OCI-M2 (cell line): ENCODE measurements around the gene FOXO3.

Experiments
- DNase-seq: peaks from one replicate; lab custom pipeline; 2025; ENCODE audit not compliant: unreplicated experiment; lab: John Stamatoyannopoulos, UW

The FOXO3 gene

DNA sequence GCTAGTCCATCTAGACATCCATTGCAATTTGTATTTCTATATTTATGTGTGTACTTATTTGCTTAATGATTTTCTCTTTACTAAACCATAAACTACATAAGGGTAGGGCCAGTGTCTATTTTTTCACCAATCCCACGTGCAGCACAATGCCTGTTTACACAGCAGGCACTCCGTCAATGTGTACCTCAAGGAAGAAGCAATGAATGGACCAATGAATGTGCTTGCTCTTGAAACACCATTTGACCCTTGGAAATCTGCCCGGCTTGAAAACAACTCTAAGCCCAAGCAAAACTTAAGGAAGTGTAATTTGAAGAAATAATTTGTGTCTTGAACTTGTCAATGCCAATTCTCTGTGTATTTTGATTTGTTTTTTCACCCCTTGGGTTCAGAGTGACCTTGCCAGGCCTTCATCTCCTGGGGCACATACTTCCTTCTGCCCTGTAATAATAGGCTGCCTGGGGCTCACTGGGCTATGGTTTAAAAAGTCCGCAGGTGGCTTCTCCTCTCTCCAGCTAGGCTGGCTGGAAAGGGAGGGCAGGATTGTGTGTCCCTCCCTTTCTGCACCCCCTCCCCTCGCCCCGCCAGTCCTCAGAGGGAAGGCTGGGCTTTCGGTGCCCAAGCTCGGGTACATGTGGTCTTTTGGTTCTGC lies 146.7 kb downstream of the FOXO3 start:
- no peak for DNase-seq

GRCh38 chr6:108710030-108710429 lies 149.3 kb downstream of the FOXO3 start:
- no peak for DNase-seq

- DNase-seq: no peak
These were observed 149.8 kb downstream of the FOXO3 start for GRCh38 chr6:108710551-108710950.

DNA sequence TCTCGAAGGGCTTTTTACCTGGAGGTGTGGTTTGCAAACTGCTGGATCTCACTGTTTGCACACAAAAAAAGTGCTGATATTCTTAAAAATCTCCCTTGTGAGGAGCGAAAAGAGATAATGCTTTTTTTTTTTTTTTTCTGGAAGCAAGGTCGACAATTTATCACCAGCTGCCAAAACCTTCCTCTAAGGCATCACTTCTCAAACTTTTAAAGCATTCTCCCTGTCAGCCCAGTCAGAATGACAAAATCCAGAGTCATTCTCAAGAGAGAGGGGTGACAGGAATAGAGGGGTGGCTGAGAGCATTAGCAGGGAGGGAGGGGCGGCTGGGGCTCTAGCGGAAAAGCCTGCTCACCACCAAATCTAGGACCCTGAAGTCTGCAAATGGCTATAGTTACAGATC lies 150.4 kb downstream of the FOXO3 start:
- no peak for DNase-seq

GRCh38 chr6:108711826-108712225 lies 151.1 kb downstream of the FOXO3 start:
- no peak for DNase-seq

- DNase-seq: no peak
These were observed 152.2 kb downstream of the FOXO3 start for GRCh38 chr6:108712946-108713345.

DNA sequence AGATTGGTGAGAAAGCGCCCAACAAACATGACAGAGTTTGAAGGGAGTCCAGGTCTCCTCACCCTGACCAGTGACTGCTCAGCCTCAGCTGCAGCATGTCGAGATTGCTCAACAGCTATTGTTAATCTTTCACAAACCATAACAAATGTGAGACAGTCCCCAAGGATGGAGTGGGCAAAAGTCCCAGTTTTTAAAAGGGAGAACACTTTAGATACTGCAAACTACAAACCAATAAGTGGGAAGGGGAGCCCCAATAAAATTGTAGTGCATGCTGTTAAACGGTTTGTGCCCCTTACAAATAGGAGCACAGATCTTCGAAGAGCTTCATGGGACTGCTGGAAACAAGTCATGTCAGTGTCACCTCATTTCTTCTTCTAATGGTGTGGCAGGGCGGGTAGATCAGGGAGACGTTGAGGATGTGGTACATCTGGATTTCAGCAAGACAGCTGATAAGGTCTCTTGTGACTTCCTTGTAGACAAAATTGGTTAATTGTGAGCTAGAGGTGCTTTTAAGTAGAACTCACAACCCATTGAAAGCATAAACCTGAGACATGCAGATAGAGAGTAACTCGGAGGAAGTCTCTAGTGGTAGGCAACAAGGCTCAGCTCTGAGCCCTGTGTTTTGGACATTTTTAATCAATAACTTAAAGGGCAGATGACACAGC lies 153.5 kb downstream of the FOXO3 start:
- no peak for DNase-seq

GRCh38 chr6:108714766-108715414 lies 154.2 kb downstream of the FOXO3 start:
- DNase-seq: no peak

GRCh38 chr6:108715832-108716231 lies 155.1 kb downstream of the FOXO3 start:
- no peak for DNase-seq

- no peak for DNase-seq
These were observed 156.4 kb downstream of the FOXO3 start for GRCh38 chr6:108716801-108717791.

DNA sequence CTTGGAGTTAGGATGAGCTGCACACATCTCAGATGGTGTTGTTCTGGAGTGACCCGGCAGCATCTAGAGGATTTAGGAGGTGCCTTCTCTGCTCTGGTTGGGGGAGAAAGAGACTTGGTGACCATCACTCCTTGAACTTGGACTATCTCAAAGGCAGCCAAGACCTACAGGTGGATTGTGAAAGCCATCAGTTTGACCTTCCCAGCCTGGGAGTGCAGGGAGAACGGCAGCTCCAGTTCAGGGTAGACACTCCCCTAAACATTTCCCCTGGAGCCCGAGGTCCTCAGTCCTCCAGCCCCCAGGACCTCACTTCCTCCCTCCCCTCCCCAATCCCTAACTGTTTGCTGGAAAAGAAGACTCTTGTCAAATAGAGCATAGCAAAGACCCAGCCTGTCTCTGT lies 158.8 kb downstream of the FOXO3 start:
- DNase-seq: no peak

GRCh38 chr6:108720827-108721226 lies 160.1 kb downstream of the FOXO3 start:
- DNase-seq: no peak

GRCh38 chr6:108721286-108721685 lies 160.6 kb downstream of the FOXO3 start:
- no peak for DNase-seq

GRCh38 chr6:108723594-108723993 lies 162.9 kb downstream of the FOXO3 start:
- DNase-seq: no peak

DNA sequence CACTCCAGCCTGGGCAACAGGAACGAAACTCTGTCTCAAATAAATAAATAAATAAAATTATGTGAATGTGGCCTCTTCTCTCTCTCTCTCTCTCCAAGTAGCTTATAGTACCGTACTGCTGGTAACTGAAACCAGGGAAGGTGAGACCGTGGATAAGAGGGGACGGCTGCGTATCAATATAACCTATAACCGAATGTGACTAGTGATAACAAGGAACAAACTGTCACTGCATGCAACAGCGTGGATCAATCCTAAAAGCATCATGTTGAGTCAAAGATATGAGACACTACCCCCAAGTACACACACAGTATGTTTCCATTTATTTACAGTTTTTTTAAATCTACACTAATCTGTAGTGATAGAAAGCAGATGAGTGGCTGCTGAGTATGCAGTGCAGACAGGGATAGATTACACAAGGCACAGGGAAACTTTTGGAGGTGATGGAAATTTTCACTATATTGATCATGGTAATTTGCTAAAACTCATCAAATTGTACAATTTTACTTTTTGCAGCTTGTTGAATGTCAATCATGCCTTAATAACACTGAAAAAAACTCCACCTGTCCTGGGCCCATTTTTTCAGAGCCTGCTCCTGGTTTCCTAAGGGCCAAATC lies 166.1 kb downstream of the FOXO3 start:
- no peak for DNase-seq

GRCh38 chr6:108727966-108728730 lies 167.4 kb downstream of the FOXO3 start:
- DNase-seq: no peak

DNA sequence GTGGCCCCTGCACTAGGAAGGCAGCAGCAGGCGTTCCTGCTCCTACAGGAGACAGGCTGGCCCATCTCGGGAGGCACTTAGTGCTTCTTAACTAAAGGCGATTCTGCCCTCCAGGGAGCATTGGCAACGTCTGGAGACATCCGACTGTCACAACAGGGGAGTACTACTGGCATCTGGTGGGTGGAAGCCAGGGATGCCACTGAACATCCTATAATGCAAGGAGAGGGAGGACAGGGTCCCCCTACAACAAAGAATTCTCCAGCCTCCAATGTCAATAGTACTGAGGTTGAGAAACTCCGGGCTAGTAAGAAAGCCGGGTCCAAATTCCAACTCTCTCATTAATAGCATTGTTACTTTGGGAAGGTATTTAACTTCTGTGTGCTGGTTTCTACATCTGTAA lies 168.1 kb downstream of the FOXO3 start:
- DNase-seq: no peak

GRCh38 chr6:108730635-108731515 lies 170.2 kb downstream of the FOXO3 start:
- DNase-seq: no peak
